K562 (cell line): ENCODE results near the gene ZNF776. TPM values are rescaled to one million over a fixed set of nuclear protein-coding genes. Genes with fewer than 3 reads are reported as not detected.

Source experiments
- BCOR ChIP-seq: fragments of 450-650 bp; IDR thresholded peaks from 2 replicates; pipeline ENCODE4 v1.6.1; 2016
- CSDE1 ChIP-seq, 2 experiments: fragments of 450-650 bp; IDR thresholded peaks; 2 replicates each; pipeline ENCODE4 v1.6.1; 2016; ENCODE audit warnings: mild to moderate bottlenecking in 1 of 2
- ELF4 ChIP-seq: fragments of 450-650 bp; formaldehyde crosslinking; IDR thresholded peaks from 2 replicates; pipeline ENCODE4 v1.4.0; 2022; ENCODE audit warnings: missing genetic modification characterization
- GTF2B ChIP-seq: IDR thresholded peaks from 2 replicates; pipeline ENCODE4 v1.6.1; 2011; ENCODE audit not compliant: insufficient read length; ENCODE audit errors: extremely low read depth
- MYNN ChIP-seq, 2 experiments: sonication (generic); formaldehyde crosslinking in 1 of 2; IDR thresholded peaks; 2 replicates each; pipeline versions ENCODE4 v1.5.0 to v1.6.1; 2016 to 2020; ENCODE audit warnings: antibody characterized with exemption in 1 of 2, missing genetic modification reagents in 1 of 2
- POLR2AphosphoS2 ChIP-seq: IDR thresholded peaks from 2 replicates; pipeline ENCODE4 v1.6.1; 2012; ENCODE audit warnings: low read length, improper control_type of control experiment
- RBM14 ChIP-seq: fragments of 200-400 bp; formaldehyde crosslinking; IDR thresholded peaks from 2 replicates; pipeline ENCODE4 v1.6.1; 2018; ENCODE audit warnings: low read depth, mild to moderate bottlenecking, low read length, moderate library complexity, borderline replicate concordance; ENCODE audit not compliant: insufficient read depth
- RREB1 ChIP-seq: fragments of 250-450 bp; sonication (Bioruptor Pico); IDR thresholded peaks from 2 replicates; pipeline ENCODE4 v1.4.0; 2020
- RUNX1 ChIP-seq: sonication (generic); IDR thresholded peaks from 2 replicates; pipeline ENCODE4 v1.6.1; 2016; ENCODE audit warnings: antibody characterized with exemption, low read depth
- SAP30 ChIP-seq: fragments of 200-600 bp; sonication (generic); IDR thresholded peaks from 2 replicates; pipeline ENCODE4 v1.6.1; 2012; ENCODE audit warnings: borderline replicate concordance, low read depth, mild to moderate bottlenecking, moderate library complexity, low read length, control low read depth, inconsistent platforms; ENCODE audit not compliant: insufficient read depth, poor library complexity, severe bottlenecking
- TBP ChIP-seq: optimal IDR thresholded peaks from 2 replicates; pipeline ENCODE3; 2011; ENCODE audit warnings: low read depth, low read length, improper control_type of control experiment
- TRIM25 ChIP-seq: fragments of 450-650 bp; IDR thresholded peaks from 2 replicates; pipeline ENCODE4 v1.7.0; 2016; ENCODE audit warnings: borderline replicate concordance
- ZNF592 ChIP-seq: fragments of 450-650 bp; IDR thresholded peaks from 2 replicates; pipeline ENCODE4 v1.6.1; 2017; ENCODE audit warnings: antibody characterized with exemption, mild to moderate bottlenecking
- ZNF780A ChIP-seq: fragments of 250-450 bp; sonication (Bioruptor Pico); IDR thresholded peaks from 2 replicates; pipeline ENCODE4 v1.5.0; 2021; ENCODE audit warnings: mild to moderate bottlenecking
- polyA plus RNA-seq, 8 experiments: library from polyadenylated mRNA; depleted of rRNA in 4 of 8; stranded (reverse) in 5 of 8; unstranded in 3 of 8; fragments of >200 nt; fragmentation: Nextera tagmentation in 2 of 8; fragmentation: Illumina TruSeq in 1 of 8; extraction: Ambion mirVana in 2 of 8; extraction: Trizol in 1 of 8; gene quantifications; 2 replicates each; pipeline versions ENCODE4 v1.2.1 to v1.2.3, GENCODE V29; 2011 to 2014; ENCODE audit warnings: inconsistent platforms in 1 of 8, missing spikeins in 1 of 8
- total RNA-seq, 7 experiments: library from RNA; depleted of rRNA in 6 of 7; stranded (reverse); fragments of >200 nt in 6 of 7; fragmentation: Illumina TruSeq in 2 of 7; extraction: Trizol in 2 of 7; gene quantifications; 2 replicates each; pipeline versions ENCODE4 v1.2.1 to v1.2.3, GENCODE V29; 2011 to 2021; ENCODE audit warnings: low replicate concordance in 1 of 7

ZNF776 gene
- total and polyA plus RNA-seq, 9 of the 15 experiments (the other 6 are each of a cell fraction or from before 2014, with no cell fraction given): 2.2 to 16.9 (median 8.2) TPM

GRCh38 chr19:57746580-57747471 lies at the start of gene ZNF776 (continued):
- TF ChIP-seq SAP30: no peak
- TF ChIP-seq TBP: no peak
- TF ChIP-seq TRIM25: no peak
- TF ChIP-seq POLR2AphosphoS2: no peak
- TF ChIP-seq RBM14: no peak
- no peak for TF ChIP-seq RUNX1
- TF ChIP-seq ZNF780A: no peak
- no peak for TF ChIP-seq ELF4
- no peak for TF ChIP-seq MYNN (IDR thresholded peaks at IDR 0.05)
- TF ChIP-seq MYNN (CRISPR knock-in tag; IDR thresholded peaks at IDR 0.05): no peak
- TF ChIP-seq GTF2B: no peak
- no peak for TF ChIP-seq ZNF592
- no peak for TF ChIP-seq BCOR
- no peak for TF ChIP-seq RREB1 (CRISPR knock-in tag)
- no peak for TF ChIP-seq CSDE1 (IDR thresholded peaks at IDR 0.05)
